Peyer's patch (tissue), 4 donors: ENCODE data around the gene HRH3. TPM values are rescaled to one million over a fixed set of nuclear protein-coding genes. Genes with fewer than 3 reads are reported as not detected.

Source experiments
- DNase-seq, 3 donors: peaks; one replicate each; pipeline ENCODE4 v3.0.0-alpha.2; 2017 to 2019
- H3K27ac ChIP-seq, 4 donors: fragments of 200-600 bp; sonication (generic); one replicate each; pipeline ENCODE4 v1.5.1; 2016 to 2019
- H3K27me3 ChIP-seq, 2 donors: fragments of 200-600 bp; sonication (generic); one replicate each; pipeline ENCODE4 v1.5.1; 2019
- H3K36me3 ChIP-seq, 3 donors: fragments of 200-600 bp; sonication (generic); one replicate each; pipeline ENCODE4 v1.5.1; 2016 to 2019
- H3K4me1 ChIP-seq, 4 donors: fragments of 200-600 bp; sonication (generic); one replicate each; pipeline ENCODE4 v1.5.1; 2016 to 2019
- H3K4me3 ChIP-seq, 4 donors: fragments of 200-600 bp; sonication (generic); 1 replicate in 3 of 4; 2 replicates in 1 of 4; pipeline ENCODE4 v1.5.1; 2016 to 2019; ENCODE audit warnings: mild to moderate bottlenecking in 1 of 4
- H3K9me3 ChIP-seq, 4 donors: fragments of 200-600 bp; sonication (generic); one replicate each; pipeline ENCODE4 v1.5.1; 2016 to 2019; ENCODE audit warnings: mild to moderate bottlenecking in 1 of 4
- POLR2A ChIP-seq, 2 donors: fragments of 450-650 bp; IDR thresholded peaks; one replicate each; pipeline ENCODE4 v1.5.1; 2017; ENCODE audit warnings: antibody characterized with exemption in 2 of 2, mild to moderate bottlenecking in 2 of 2, moderate library complexity in 2 of 2
- total RNA-seq, 4 donors: library from RNA; depleted of rRNA; stranded (reverse); fragments of >200 nt; gene quantifications; one replicate each; pipeline ENCODE4 v1.1.0, GENCODE V29; 2016
- TF ChIP-seq, protein P1 (sequence below), 6 experiments: fragments of 450-650 bp in 4 of 6; fragments of 200-600 bp in 2 of 6; sonication (generic) in 1 of 6; IDR thresholded peaks; one replicate each; pipeline ENCODE4 v1.5.1; 2017 to 2019; ENCODE audit warnings: antibody characterized with exemption in 6 of 6, mild to moderate bottlenecking in 3 of 6, moderate library complexity in 1 of 6

HRH3 gene
- total RNA-seq, 4 donors from 2014 or later = 0.27 TPM; not detected in 3

DNA sequence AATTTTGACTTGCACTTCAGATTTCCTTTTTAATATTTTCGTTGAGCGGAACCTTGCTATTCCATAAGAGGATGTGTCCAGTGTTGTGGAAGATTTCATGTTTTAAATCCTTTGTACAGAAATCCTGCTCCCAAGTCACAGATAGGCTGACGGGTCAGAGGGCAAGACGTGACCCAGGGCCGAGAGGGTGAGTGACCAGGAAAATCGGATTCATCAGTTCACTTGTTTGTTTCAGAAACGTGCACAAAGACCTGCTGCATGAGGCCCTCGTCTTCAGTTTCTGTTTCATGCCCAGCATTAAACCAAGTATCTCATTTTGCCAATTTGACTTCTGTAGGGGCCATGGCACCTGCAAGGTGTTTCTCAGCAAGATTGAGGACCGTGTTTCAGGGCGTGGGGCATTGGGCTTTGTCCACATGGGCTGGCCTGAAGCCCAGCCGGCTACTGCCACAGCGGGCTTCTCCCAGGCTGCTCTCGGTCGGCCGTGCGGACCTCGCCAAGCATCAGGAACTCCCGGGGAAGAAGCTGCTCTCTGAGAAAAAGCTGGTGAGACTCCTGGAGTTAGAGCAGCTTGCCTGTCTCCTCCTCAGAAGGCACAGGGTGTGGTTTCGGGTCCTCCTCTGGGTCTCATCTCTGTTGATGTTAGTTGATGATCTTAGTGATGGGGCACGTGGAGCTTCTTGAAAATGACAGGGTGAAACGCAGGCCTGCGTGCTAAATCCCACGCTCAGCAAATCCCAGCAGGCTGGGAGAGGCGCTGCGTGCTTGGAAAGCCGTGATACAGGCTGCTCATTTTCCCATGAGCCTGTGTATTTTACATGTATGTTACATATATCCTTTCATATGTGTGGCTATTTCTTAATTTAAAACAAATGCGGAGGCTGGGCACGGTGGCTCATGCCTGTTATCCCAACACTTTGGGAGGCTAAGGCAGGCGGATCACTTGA lies 26.7 kb downstream of the HRH3 start:
- no peak for TF ChIP-seq POLR2A (IDR thresholded peaks at IDR 0.05)
- TF ChIP-seq, protein P1, sequence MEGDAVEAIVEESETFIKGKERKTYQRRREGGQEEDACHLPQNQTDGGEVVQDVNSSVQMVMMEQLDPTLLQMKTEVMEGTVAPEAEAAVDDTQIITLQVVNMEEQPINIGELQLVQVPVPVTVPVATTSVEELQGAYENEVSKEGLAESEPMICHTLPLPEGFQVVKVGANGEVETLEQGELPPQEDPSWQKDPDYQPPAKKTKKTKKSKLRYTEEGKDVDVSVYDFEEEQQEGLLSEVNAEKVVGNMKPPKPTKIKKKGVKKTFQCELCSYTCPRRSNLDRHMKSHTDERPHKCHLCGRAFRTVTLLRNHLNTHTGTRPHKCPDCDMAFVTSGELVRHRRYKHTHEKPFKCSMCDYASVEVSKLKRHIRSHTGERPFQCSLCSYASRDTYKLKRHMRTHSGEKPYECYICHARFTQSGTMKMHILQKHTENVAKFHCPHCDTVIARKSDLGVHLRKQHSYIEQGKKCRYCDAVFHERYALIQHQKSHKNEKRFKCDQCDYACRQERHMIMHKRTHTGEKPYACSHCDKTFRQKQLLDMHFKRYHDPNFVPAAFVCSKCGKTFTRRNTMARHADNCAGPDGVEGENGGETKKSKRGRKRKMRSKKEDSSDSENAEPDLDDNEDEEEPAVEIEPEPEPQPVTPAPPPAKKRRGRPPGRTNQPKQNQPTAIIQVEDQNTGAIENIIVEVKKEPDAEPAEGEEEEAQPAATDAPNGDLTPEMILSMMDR (IDR thresholded peaks at IDR 0.05) = no peak
- peak in 1 of 3 donors; percentile 25 for DNase-seq

DNA sequence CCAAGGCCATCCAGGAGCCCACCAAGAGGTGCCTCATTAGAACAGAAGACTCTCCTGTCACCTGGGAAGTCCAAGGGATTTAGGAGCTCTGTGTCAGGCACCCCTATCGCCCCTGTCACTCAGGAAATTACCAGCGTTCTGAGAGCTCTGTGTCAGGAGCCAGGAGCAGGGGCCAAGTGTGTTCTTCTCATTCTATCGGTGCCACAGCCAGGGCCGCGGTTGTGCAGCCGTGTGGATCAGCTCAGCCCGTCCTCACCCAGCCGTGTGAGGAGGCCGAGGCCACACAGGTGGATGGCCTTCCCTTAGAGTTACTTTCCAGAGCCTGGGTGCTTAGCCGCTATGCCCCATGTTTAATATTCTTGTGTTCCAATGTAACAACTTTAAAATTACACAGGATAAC lies 27.4 kb downstream of the HRH3 start:
- Histone ChIP-seq H3K27me3 (no peaks in the 10 kb centered on the region), H3K27ac (no peak overlapping the region), H3K36me3 (peaks cover 0 to 69% (median 0%) of the 10 kb centered on the region in 3 donors), H3K4me1 (no peaks in the 10 kb centered on the region), H3K9me3 (no peaks in the 10 kb centered on the region), H3K4me3 (no peak overlapping the region)
- TF ChIP-seq, protein P1 (IDR thresholded peaks at IDR 0.05) = no peak
- no peak for TF ChIP-seq POLR2A (IDR thresholded peaks at IDR 0.05)
- DNase-seq = peak in 1 of 3 donors; percentile 20

More for the DNA sequence above, 26.7 kb downstream of the HRH3 start:
- Histone ChIP-seq H3K27me3 (no peaks in the 10 kb centered on the region), H3K4me3 (no peak overlapping the region), H3K36me3 (peaks cover 0 to 77% (median 0%) of the 10 kb centered on the region in 3 donors), H3K9me3 (no peaks in the 10 kb centered on the region), H3K4me1 (no peaks in the 10 kb centered on the region), H3K27ac (no peak overlapping the region)

DNA sequence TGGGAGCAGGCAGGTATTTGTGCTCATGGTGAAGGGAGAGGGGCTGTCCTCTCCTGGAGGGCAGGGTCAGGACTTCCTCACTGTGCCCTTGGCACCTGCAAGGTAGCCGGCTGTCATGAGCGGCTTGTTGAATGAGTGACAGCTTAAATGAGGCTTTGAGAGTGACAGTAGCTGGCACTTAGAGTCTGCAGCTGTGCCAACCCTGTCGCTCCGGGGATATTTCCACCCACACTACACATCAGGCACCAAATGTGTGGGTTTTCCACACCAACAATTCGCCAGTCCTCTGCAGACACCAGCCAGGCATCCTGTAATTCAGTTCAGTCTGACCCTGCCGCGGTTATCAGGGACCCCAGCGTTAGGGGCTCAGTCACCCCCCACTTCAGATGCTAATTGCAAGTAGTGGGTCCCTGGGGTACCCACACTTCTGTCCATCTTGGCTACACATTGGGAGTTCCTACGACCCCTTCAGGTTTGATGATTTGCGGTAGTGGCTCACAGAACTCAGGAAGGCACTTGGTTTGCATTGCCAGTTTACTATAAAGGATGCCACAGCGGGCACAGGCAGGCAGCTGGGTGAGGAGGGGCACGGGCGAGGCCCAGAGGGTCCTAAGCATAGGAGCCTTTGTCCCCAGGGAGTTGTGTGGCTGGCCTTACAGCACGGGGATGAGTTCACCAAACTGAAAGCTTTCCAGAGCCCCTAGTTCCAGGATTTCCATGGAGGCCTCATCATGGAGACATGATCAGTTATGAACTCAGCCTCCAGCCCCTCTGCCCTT lies 28.1 kb downstream of the HRH3 start:
- DNase-seq = peak in 1 of 3 donors; percentile 11
- TF ChIP-seq, protein P1 (IDR thresholded peaks at IDR 0.05) = no peak
- no peak for TF ChIP-seq POLR2A (IDR thresholded peaks at IDR 0.05)
- Histone ChIP-seq H3K27ac (no peak overlapping the region), H3K36me3 (peaks cover 0 to 63% (median 0%) of the 10 kb centered on the region in 3 donors), H3K27me3 (no peaks in the 10 kb centered on the region), H3K4me3 (no peak overlapping the region), H3K9me3 (no peaks in the 10 kb centered on the region), H3K4me1 (no peaks in the 10 kb centered on the region)

DNA sequence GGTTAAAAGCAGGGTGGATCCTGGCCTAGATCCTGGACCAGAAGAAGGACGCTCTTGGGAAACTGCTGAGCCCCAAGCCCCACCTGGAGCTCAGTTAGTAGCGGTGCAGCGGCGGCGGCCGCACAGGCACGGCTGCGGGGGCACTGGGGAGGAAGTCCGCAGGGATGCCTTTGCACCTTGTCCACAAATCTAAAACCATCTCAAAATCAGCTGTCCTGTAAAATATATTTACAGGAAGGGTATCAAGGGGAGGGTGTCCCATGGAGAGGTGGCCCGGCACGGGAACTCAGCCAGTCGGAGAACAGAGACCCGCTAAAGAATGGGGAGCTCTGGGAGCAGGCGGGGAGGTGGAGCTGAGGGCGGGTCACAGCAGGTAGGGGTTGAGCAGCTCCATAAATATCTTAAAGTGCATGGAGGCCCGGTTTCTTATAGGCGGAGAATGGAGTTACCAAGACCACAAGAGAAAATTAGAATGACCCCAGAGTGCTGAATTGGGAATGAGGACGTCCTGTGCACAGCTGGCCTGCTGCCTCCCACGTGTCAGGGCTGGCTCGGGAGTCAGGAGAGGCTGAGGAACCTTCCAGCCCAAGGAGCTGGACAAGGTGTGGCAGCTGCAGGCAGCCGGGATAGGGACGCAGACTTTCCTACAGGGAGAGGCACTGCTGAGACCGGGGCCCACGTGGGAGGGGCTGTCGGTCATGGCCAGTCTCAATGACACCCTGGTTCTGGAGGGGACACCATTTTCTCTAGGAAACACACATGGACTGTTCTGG lies 29.3 kb downstream of the HRH3 start:
- Histone ChIP-seq H3K27ac (no peak overlapping the region), H3K27me3 (no peaks in the 10 kb centered on the region), H3K4me1 (no peaks in the 10 kb centered on the region), H3K9me3 (no peaks in the 10 kb centered on the region), H3K36me3 (peaks cover 0 to 53% (median 0%) of the 10 kb centered on the region in 3 donors), H3K4me3 (no peak overlapping the region)
- peak in 1 of 3 donors; percentile 28 for DNase-seq
- TF ChIP-seq POLR2A (IDR thresholded peaks at IDR 0.05) = no peak
- TF ChIP-seq, protein P1 (IDR thresholded peaks at IDR 0.05) = no peak
